GM19324 (cell line): ENCODE data around the gene YDJC.
"Not testable (repeated sequence)": the region's sequence is repeated elsewhere in the genome, so short reads cannot be mapped to it uniquely, and the experiment has no call there.

Experiments
- ATAC-seq: cut with Tn5 transposase; IDR thresholded peaks from one replicate; pipeline ENCODE4 v1.9.1; 2021; ENCODE audit warnings: mild to moderate bottlenecking, moderate library complexity; ENCODE audit not compliant: unreplicated experiment, low FRiP score

YDJC gene

DNA sequence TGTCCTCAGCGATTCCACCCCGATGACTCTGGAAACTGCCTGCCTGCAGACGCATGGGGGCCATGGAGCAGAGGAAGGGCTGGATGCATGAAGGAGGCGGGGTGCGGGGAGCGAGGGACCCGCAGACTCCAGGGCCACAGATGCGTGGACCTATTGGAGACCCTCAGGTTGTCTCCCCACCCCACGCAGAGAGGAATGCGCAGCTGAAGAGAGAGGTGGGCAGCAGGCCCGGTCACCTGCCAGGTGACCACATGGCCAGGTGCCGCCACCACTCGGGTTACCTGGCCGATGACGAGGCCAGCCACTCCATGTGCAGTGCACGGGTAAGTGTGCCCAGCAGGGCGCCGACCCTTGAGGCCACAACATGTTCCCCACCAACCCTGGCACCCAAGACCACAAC, 3.1 kb upstream of the YDJC start:
- no peak for ATAC-seq

DNA sequence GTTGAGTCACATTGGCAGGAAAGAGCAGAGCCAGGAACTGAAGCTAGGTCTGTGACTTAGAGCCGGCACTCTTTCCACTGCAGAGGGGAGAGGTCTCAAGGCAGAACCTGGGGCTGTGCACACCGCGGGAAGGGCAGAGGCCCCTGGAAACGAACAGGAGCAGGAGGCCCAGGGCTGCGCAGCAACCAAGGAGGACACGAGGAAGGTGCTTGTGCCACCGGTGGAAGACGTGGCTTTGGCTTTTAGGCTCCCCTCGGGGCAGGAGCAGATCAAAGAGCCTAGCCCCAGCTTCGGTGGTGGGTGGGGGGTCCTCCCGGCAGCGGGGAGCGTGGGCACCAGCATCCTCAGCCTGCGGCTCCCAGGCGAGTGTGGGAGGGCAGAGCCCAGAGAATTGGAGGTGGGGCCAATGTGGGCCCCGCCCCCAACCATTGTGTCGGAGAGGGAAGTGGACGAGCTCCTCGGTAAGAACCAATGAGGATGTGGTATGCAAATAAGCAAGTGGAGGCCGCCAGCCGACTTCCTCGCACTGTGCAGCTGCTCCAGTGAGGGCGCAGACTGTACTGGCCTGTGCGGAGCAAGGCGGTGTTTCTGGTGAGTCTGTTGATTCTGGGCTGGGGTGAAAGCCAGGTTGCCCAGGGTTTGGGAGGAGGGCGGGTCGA, 2.5 kb upstream of the YDJC start, which contains the start of gene CCDC116:
Gene CCDC116 (plus strand): TSS at position 524 of the 659 bp plus-strand sequence. CDS start 422 bp downstream, outside the sequence.
- ATAC-seq: no peak

DNA sequence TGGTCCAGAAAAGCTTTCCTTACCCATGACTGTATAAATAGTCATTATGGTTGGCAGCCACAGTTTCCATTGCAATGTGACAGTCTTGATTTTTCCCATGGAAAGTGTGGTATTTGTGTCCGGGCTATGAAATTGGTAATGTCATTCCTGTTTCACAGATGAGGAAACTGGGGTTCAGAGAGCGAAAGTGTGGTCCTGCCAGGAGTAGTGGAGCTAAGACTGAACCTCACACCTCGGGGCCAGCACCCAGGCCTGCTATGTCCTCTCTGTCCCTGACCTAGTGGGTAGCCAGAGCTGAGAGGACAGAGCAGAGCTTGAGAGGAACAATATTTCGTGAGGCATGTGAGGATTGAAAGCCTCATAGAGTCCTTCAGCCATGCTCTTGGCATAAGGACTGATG, 1.2 kb upstream of the YDJC start:
- ATAC-seq: no peak

- no peak for ATAC-seq
These were observed 1.2 kb downstream of the YDJC start for GRCh38 chr22:21628386-21629254.

DNA sequence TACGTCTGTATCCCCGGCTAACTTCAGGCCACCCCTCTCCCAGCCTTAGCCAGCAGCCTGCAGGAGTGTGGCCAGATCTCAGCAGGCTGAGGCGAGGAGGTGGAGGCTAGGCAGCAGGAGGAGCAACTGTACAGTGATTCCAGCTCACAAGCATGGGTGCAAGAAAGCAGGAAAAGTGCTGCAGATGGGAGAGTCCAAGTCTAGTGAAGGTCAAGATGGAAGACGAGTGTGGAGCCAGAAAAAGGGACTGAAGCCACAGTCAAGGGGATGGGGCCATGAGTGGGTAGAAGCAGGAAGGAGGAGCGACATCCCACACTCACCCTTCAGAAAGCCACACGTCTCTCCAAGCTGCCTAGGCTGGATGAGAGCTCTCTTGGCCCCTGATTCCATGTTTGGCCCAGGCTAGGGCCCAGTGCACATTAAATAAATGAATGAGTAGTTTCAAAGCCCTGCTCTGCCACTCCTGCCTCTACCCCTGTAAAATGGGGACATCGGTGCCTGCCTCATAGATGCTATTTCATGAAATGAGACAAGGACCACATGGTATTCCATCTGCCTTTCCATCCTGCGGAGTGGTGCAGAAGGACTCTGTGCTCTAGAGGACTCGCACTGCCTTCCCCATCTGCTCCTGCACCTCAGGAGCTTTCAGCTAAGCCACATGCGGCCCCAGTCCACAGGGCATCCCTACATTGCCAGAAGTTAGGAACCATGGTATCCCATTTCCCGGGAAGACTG, 2.9 kb downstream of the YDJC start:
- ATAC-seq: no peak

- ATAC-seq: no peak
These were observed 3.6 kb downstream of the YDJC start for GRCh38 chr22:21626073-21626734.

DNA sequence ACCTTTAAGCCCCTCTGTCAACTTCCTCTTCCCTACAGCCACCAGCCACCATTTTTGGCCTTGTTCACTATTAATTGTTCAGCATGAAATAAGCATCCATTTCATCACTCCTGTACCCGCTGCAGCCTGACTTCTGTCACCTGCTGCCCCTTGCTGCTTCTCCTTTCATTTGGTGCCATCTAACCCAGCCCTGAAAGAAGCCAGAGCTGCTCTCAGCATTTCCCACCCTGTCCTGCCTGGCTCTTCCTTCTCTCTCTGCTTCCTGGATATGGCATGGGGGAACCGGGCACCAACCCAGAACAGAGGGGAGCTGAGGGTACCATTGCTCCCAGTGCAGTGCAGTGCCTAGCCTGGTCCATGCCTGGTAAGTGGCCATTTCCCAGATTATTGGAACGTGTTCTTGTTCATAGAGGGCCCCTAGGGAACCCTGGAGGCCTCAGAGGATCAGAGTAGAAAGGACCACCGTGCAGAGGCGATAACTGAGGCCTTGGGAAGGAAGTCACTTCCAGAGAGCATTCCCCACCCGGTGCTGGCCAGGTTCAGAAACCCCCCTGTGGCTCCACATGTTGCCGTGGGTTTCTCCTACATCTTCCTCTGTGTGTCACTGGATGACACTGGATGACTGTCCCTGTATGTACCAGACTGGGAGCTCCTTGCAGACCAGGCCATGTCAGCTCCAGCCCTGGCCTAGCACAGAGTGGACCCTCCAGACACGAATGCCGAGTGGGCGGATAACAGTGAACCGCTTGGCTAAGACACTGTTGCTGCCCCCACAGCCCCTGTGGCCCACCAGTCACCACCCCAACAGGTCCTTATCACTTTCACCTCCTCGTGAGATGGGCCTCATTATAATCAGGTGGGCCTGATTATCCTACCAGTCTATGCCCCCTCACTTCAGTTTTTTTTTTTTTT, 4.7 kb downstream of the YDJC start:
- no peak for ATAC-seq

DNA sequence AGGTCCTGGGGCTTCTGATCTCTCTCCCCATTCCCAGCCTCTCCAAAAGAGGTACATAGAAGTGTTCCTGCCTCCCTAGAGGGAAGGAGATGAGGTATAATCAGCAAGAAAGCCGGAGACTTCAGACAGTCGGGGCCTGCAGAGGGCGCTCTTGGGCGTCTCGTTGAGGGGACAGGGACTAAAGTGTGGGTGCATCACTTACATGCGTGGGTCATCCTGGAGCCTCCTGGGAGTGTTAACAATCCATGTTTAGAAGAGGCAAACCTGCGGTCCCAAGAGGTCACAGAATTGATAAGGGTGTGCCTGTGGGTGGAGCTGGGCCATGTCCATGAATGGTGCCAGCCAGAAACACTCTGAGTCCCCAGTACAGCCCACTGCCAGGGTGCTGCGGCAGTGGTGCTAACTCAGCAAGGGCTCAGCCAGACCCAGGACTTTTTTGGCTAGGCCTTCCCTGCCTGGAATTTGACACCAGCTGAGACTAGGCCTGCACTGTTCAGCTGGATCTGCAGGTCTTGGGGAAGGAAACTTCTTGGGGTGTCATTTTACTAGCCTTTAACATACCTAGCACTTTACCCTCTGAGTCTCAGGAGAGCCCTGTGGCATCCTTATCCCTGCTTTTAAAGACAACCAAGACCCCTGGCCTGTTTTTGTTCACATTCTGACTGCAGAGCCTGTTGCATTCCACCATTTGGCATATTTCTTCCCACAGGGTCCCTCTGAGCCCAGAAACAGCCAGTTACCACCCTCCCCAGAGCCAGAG, 5.5 kb downstream of the YDJC start:
- no peak for ATAC-seq

DNA sequence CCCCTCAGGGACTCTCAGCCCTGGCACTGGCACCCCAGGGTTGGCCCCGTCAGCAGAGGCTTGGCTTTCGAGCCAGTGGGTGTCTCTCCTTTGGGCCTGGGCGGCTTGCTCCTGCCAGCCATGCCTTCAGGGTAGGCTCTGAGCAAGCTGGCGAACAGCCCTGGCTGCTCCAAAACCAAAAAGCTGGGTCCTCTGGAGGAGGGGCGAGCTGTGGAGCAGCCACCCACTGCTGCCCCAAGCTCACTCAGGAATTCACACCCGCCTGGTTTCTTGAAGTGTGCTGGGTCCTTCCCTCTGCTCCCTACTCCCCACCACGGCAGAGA, 6.2 kb downstream of the YDJC start:
- ATAC-seq: no peak

DNA sequence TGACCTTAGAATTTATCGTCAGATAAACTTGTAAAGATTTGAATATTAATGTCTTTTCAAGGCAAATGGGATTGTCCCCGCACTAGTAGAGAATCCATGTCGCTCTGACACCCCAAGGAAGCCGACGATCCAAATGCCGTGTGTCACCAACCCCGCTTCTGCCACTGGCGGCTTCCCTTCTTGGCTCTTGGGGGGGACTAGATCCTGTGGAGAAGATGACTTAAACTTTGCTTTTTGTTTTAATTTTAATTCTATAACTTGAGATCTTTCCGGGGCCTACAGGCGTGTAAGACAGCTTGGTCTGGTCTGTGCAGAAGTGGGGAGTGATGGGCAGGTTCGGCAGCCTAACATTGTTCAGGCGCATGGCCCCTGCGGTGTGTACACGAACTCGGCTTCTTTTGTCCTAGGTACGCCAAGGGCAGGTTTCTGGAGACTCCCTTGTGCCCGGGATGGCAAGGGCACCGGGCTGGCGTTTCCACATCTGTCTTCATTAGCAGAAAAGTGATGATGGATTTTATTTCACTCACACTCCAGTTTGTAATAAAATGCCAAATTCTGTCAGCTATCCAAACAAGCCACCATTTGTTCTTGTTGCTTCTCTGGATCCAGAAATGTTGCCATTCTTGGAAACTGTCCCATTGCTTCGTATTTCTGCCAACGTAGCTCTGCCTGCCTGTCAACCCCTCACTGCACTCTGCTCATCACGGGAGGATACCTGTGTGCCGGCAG, 6.7 kb downstream of the YDJC start:
- ATAC-seq: no peak

GRCh38 chr22:21622011-21622918, 7.6 kb downstream of the YDJC start:
- no peak for ATAC-seq

DNA sequence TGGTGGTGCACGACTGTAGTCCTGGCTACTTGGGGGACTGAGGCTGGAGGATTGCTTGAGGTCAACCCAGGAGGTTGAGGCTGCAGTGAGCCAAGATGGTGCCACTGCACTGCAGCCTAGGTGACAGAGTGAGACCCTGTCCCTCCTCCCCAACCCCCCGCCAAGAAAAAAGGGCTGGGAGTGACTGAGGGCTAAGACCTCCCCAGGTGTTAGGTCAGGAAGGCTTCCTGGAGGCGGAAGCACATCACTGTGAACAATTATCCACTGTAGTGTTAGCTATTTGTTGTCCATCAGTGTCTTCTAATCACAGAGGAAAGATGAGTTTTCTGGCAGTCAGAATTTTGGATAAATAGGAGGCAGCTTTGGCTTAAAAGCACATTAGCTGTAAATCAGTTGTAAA, 8.8 kb downstream of the YDJC start:
- no peak for ATAC-seq

GRCh38 chr22:21617337-21617736, 12.5 kb downstream of the YDJC start:
- not testable (repeated sequence) for ATAC-seq

- no peak for ATAC-seq
These were observed 14.1 kb downstream of the YDJC start for GRCh38 chr22:21615731-21616130.

GRCh38 chr22:21613553-21614233, 16.1 kb downstream of the YDJC start:
- no peak for ATAC-seq

DNA sequence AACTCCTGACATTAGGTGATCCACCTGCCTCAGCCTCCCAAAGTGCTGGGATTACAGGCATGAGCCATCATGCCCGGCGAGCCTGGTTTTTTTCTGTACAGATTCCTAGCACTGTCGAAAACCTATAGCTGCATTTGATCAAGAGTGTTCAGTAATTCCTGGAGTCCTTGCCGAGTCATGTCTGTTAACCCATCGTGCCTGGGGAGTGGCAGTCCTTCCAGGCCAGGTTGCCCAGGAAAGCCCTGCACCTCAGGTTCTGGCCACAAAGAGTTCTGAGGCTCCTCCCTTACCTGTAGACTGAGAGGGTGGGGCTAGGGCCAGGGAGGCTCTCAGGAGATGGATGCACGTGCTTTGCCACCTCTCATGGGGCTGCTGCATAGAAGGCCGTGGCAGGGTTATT, 17.0 kb downstream of the YDJC start:
- no peak for ATAC-seq
